Uterus (tissue), 4 donors: ENCODE data around the gene PCDH9. TPM values are rescaled to one million over a fixed set of nuclear protein-coding genes. Genes with fewer than 3 reads are reported as not detected.

Source experiments
- DNase-seq, 2 donors: peaks; one replicate each; pipeline ENCODE4 v3.0.0-alpha.2; 2019 to 2020
- H3K27ac ChIP-seq, 2 donors: fragments of 200-600 bp; sonication (generic); 1 replicate in 1 of 2; 2 replicates in 1 of 2; pipeline ENCODE4 v1.5.1; 2016 to 2018
- H3K27me3 ChIP-seq, 2 donors: fragments of 200-600 bp; sonication (generic); one replicate each; pipeline ENCODE4 v1.5.1; 2018 to 2019; ENCODE audit warnings: control low read depth in 1 of 2
- H3K36me3 ChIP-seq, 2 donors: fragments of 200-600 bp; sonication (generic); one replicate each; pipeline ENCODE4 v1.5.1; 2019; ENCODE audit warnings: control low read depth in 1 of 2
- H3K4me1 ChIP-seq, 2 donors: fragments of 200-600 bp; sonication (generic); one replicate each; pipeline ENCODE4 v1.5.1; 2018 to 2019; ENCODE audit warnings: control low read depth in 1 of 2
- H3K4me3 ChIP-seq, 2 donors: fragments of 200-600 bp; sonication (generic); 1 replicate in 1 of 2; 2 replicates in 1 of 2; pipeline ENCODE4 v1.5.1; 2018 to 2019; ENCODE audit warnings: mild to moderate bottlenecking in 1 of 2
- H3K9me3 ChIP-seq, 2 donors: fragments of 200-600 bp; sonication (generic); one replicate each; pipeline ENCODE4 v1.5.1; 2019; ENCODE audit warnings: control low read depth in 1 of 2
- POLR2A ChIP-seq, 2 donors: fragments of 450-650 bp; IDR thresholded peaks; one replicate each; pipeline ENCODE4 v1.6.1; 2016; ENCODE audit warnings: antibody characterized with exemption in 2 of 2, mild to moderate bottlenecking in 1 of 2, moderate library complexity in 1 of 2
- intact Hi-C: fragments of 100-400 bp; cut with DNase I; formaldehyde crosslinking; loops from one replicate; pipeline ENCODE4 v1.15.1; 2023; ENCODE audit warnings: low total_unique reads
- total RNA-seq, 4 donors: library from RNA; depleted of rRNA in 3 of 4; stranded (reverse); fragments of >200 nt in 3 of 4; gene quantifications; one replicate each; pipeline versions ENCODE4 v1.1.0 to v1.2.4, GENCODE V29; 2014 to 2023
- TF ChIP-seq, protein P1 (sequence below), 4 experiments: fragments of 200-600 bp in 2 of 4; fragments of 450-650 bp in 2 of 4; sonication (generic) in 2 of 4; IDR thresholded peaks; one replicate each; pipeline ENCODE4 v1.5.1; 2016 to 2019; ENCODE audit warnings: antibody characterized with exemption in 4 of 4, mild to moderate bottlenecking in 2 of 4, moderate library complexity in 1 of 4
- donor health status: DM: yes; HTN: yes; CAD: no.

Gene PCDH9
- total RNA-seq, 4 donors from 2014 or later: 0.51 to 45.7 (median 2.1) TPM

DNA sequence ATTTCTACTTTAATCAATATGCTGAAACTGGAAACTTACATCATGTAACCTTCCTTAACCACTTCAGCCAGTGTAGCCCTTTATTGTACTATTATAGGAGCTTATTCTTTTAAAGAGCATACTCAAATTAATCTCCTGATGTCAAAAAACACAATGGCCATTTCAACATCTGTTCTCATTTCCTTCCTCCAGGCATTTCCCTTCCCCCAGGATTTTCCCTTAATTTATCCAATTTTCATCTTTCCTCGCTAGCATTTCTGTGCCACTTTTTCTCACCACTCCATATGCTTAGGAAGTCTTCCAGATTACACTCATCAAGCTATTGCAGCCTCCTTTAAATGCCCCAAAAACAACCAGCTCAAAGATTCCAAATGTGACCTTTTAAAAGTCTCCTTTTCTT lies 265.0 kb downstream of the PCDH9 start:
- Histone ChIP-seq H3K27ac (no peak overlapping the region), H3K4me3 (no peak overlapping the region), H3K27me3 (no peaks in the 10 kb centered on the region), H3K4me1 (no peaks in the 10 kb centered on the region), H3K36me3 (no peaks in the 10 kb centered on the region), H3K9me3 (no peaks in the 10 kb centered on the region)
- no peak for TF ChIP-seq POLR2A (IDR thresholded peaks at IDR 0.05)
- TF ChIP-seq, protein P1, sequence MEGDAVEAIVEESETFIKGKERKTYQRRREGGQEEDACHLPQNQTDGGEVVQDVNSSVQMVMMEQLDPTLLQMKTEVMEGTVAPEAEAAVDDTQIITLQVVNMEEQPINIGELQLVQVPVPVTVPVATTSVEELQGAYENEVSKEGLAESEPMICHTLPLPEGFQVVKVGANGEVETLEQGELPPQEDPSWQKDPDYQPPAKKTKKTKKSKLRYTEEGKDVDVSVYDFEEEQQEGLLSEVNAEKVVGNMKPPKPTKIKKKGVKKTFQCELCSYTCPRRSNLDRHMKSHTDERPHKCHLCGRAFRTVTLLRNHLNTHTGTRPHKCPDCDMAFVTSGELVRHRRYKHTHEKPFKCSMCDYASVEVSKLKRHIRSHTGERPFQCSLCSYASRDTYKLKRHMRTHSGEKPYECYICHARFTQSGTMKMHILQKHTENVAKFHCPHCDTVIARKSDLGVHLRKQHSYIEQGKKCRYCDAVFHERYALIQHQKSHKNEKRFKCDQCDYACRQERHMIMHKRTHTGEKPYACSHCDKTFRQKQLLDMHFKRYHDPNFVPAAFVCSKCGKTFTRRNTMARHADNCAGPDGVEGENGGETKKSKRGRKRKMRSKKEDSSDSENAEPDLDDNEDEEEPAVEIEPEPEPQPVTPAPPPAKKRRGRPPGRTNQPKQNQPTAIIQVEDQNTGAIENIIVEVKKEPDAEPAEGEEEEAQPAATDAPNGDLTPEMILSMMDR (IDR thresholded peaks at IDR 0.05): no peak
- intact Hi-C loops: no loop called here
- DNase-seq: no peak

- Histone ChIP-seq H3K9me3 (no peaks in the 10 kb centered on the region), H3K27me3 (no peaks in the 10 kb centered on the region), H3K36me3 (no peaks in the 10 kb centered on the region), H3K27ac (no peak overlapping the region), H3K4me3 (no peak overlapping the region), H3K4me1 (no peaks in the 10 kb centered on the region)
- DNase-seq: no peak
- no peak for TF ChIP-seq POLR2A (IDR thresholded peaks at IDR 0.05)
- TF ChIP-seq, protein P1 (IDR thresholded peaks at IDR 0.05): no peak
- intact Hi-C loops: no loop called here
These were observed 267.2 kb downstream of the PCDH9 start for GRCh38 chr13:66962953-66963352.

GRCh38 chr13:66958611-66959010 lies 271.5 kb downstream of the PCDH9 start:
- TF ChIP-seq, protein P1 (IDR thresholded peaks at IDR 0.05): no peak
- no peak for TF ChIP-seq POLR2A (IDR thresholded peaks at IDR 0.05)

GRCh38 chr13:66952507-66952906 lies 277.6 kb downstream of the PCDH9 start:
- no peak overlapping the region for H3K4me3 ChIP-seq
- no peaks in the 10 kb centered on the region for H3K36me3 ChIP-seq
- DNase-seq: no peak
- H3K9me3 ChIP-seq: no peaks in the 10 kb centered on the region
- H3K27ac ChIP-seq: no peak overlapping the region
- H3K4me1 ChIP-seq: no peaks in the 10 kb centered on the region
- H3K27me3 ChIP-seq: no peaks in the 10 kb centered on the region
- TF ChIP-seq, protein P1 (IDR thresholded peaks at IDR 0.05): no peak
- no peak for TF ChIP-seq POLR2A (IDR thresholded peaks at IDR 0.05)
- intact Hi-C loops: no loop called here

More at GRCh38 chr13:66958611-66959010, 271.5 kb downstream of the PCDH9 start:
- no peaks in the 10 kb centered on the region for H3K9me3 ChIP-seq
- H3K4me1 ChIP-seq: no peaks in the 10 kb centered on the region
- no peak overlapping the region for H3K27ac ChIP-seq
- H3K36me3 ChIP-seq: no peaks in the 10 kb centered on the region
- no peaks in the 10 kb centered on the region for H3K27me3 ChIP-seq
- no peak for DNase-seq
- H3K4me3 ChIP-seq: no peak overlapping the region
- intact Hi-C loops: no loop called here

GRCh38 chr13:66951426-66951825 lies 278.7 kb downstream of the PCDH9 start:
- Histone ChIP-seq H3K36me3 (no peaks in the 10 kb centered on the region), H3K9me3 (no peaks in the 10 kb centered on the region), H3K27ac (no peak overlapping the region), H3K27me3 (no peaks in the 10 kb centered on the region), H3K4me3 (no peak overlapping the region), H3K4me1 (no peaks in the 10 kb centered on the region)
- no peak for DNase-seq
- intact Hi-C loops: no loop called here
- no peak for TF ChIP-seq POLR2A (IDR thresholded peaks at IDR 0.05)
- TF ChIP-seq, protein P1 (IDR thresholded peaks at IDR 0.05): no peak
